ENCODE results near the gene PAM. TPM values are rescaled to one million over a fixed set of nuclear protein-coding genes. Genes with fewer than 3 reads are reported as not detected.

PAM gene
- total RNA-seq, 1 experiment from 2014 or later, result 131 TPM

- Histone ChIP-seq H3K27ac (ENCODE audit: low read length) (no peak overlapping the region), H3K27me3 (ENCODE audit: control insufficient read depth, insufficient read depth, low read length) (no peaks in the 10 kb centered on the region), H3K4me3 (ENCODE audit: low read depth in 2 of 2, low read length in 2 of 2) (no peak overlapping the region), H3K9me3 (ENCODE audit: control insufficient read depth, insufficient read depth, low read depth, low read length) (no peaks in the 10 kb centered on the region), H3K36me3 (ENCODE audit: control insufficient read depth, insufficient read depth, low read length) (peaks cover 5% of the 10 kb centered on the region), H3K4me1 (ENCODE audit: control insufficient read depth, insufficient read depth, low read length) (peaks cover 20% of the 10 kb centered on the region)
- intact Hi-C loops (cut with micrococcal nuclease; ENCODE audit: unreplicated experiment), result loop anchor here (5.0 kb wide), 1 partner anchor 268 kb away; no protein-coding TSS in a partner anchor
- DNase-seq (ENCODE audit: low read depth, low spot score), result no peak
- no peak for TF ChIP-seq SIN3A (IDR thresholded peaks at IDR 0.05; ENCODE audit: borderline replicate concordance, insufficient read depth, low read depth, low read length)
- no peak for TF ChIP-seq POLR2AphosphoS5 (IDR thresholded peaks at IDR 0.05; ENCODE audit: low read depth, low read length)
- TF ChIP-seq REST (IDR thresholded peaks at IDR 0.05; ENCODE audit: insufficient read depth in 1 of 2, low read depth in 2 of 2, low read length in 1 of 2), result no peak
- TF ChIP-seq CTCF (IDR thresholded peaks at IDR 0.05), result no peak
- TF ChIP-seq TCF7L2 (IDR thresholded peaks at IDR 0.05; ENCODE audit: low read depth, low read length), result no peak
- no peak for ATAC-seq
- BruUV-seq (replicated peaks), result no TSS peak
- in situ Hi-C loops (cut with HindIII; ENCODE audit: low pct_unique_long_range_greater_than_20kb, low sequenced_read_pairs), result no loop called here
- ChIA-PET POLR2A (no interaction called here), CTCF (no interaction called here)
Measured at GRCh38 chr5:102869230-102869629, 114.1 kb downstream of the PAM start.

- H3K27ac ChIP-seq (ENCODE audit: low read length), result no peak overlapping the region
- no peaks in the 10 kb centered on the region for H3K9me3 ChIP-seq (ENCODE audit: control insufficient read depth, insufficient read depth, low read depth, low read length)
- no peak for DNase-seq (ENCODE audit: low read depth, low spot score)
- no peak overlapping the region for H3K4me3 ChIP-seq (ENCODE audit: low read depth in 2 of 2, low read length in 2 of 2)
- no peaks in the 10 kb centered on the region for H3K27me3 ChIP-seq (ENCODE audit: control insufficient read depth, insufficient read depth, low read length)
- ATAC-seq, result no peak
- no peaks in the 10 kb centered on the region; the same call in 1 of the 2 replicates for H3K36me3 ChIP-seq (ENCODE audit: control insufficient read depth, insufficient read depth, low read length)
- in situ Hi-C loops (cut with HindIII; ENCODE audit: low pct_unique_long_range_greater_than_20kb, low sequenced_read_pairs), result no loop called here
- intact Hi-C loops (cut with micrococcal nuclease; ENCODE audit: unreplicated experiment), result no loop called here
- TF ChIP-seq POLR2AphosphoS5 (IDR thresholded peaks at IDR 0.05; ENCODE audit: low read depth, low read length) (no peak), TCF7L2 (IDR thresholded peaks at IDR 0.05; ENCODE audit: low read depth, low read length) (no peak), CTCF (IDR thresholded peaks at IDR 0.05) (no peak), SIN3A (IDR thresholded peaks at IDR 0.05; ENCODE audit: borderline replicate concordance, insufficient read depth, low read depth, low read length) (no peak), REST (IDR thresholded peaks at IDR 0.05; ENCODE audit: insufficient read depth in 1 of 2, low read depth in 2 of 2, low read length in 1 of 2) (no peak)
- ChIA-PET POLR2A (no interaction called here), CTCF (no interaction called here)
- no TSS peak for BruUV-seq (replicated peaks)
- no peaks in the 10 kb centered on the region for H3K4me1 ChIP-seq (ENCODE audit: control insufficient read depth, insufficient read depth, low read length)
Measured at GRCh38 chr5:102873379-102873932, 118.4 kb downstream of the PAM start.

All from Panc1 (cell line).